GM23338 (cell line): ENCODE results near the gene RGS19. TPM values are rescaled to one million over a fixed set of nuclear protein-coding genes. Genes with fewer than 3 reads are reported as not detected.

ENCODE experiments used
- ATAC-seq: fragments of 200-7000 bp; cut with Tn5 transposase; 3 replicates; pipeline ENCODE4 v1.9.1; 2020
- DNase-seq: peaks from one replicate; pipeline ENCODE4 v3.0.0-alpha.2; 2015; ENCODE audit warnings: low spot score
- H2AFZ ChIP-seq: fragments of 200-600 bp; sonication (generic); 2 replicates; pipeline ENCODE4 v1.8.0; 2016; ENCODE audit warnings: antibody characterized with exemption, mild to moderate bottlenecking, moderate library complexity
- H3F3A ChIP-seq: fragments of 200-600 bp; sonication (generic); replicated peaks from 2 replicates; pipeline ENCODE4 v1.8.0; 2017; ENCODE audit warnings: antibody characterized with exemption, mixed run types, low read depth
- H3K27ac ChIP-seq: fragments of 200-600 bp; sonication (generic); 2 replicates; pipeline ENCODE4 v1.6.1; 2016; ENCODE audit warnings: low read depth
- H3K27me3 ChIP-seq: fragments of 200-600 bp; sonication (generic); 2 replicates; pipeline ENCODE4 v1.8.0; 2016; ENCODE audit warnings: mild to moderate bottlenecking, mixed run types, moderate library complexity; ENCODE audit not compliant: insufficient read depth
- H3K36me3 ChIP-seq: fragments of 200-600 bp; sonication (generic); 2 replicates; pipeline ENCODE4 v1.8.0; 2016; ENCODE audit warnings: mild to moderate bottlenecking; ENCODE audit not compliant: insufficient read depth
- H3K4me1 ChIP-seq: fragments of 200-600 bp; sonication (generic); 2 replicates; pipeline ENCODE4 v1.8.0; 2016; ENCODE audit warnings: mild to moderate bottlenecking, moderate library complexity; ENCODE audit not compliant: insufficient read depth
- H3K4me2 ChIP-seq: fragments of 200-600 bp; sonication (generic); 2 replicates; pipeline ENCODE4 v1.7.1; 2017; ENCODE audit warnings: mixed run types
- H3K4me3 ChIP-seq: fragments of 200-600 bp; sonication (generic); 2 replicates; pipeline ENCODE4 v1.6.1; 2016; ENCODE audit warnings: mixed run types
- H3K79me2 ChIP-seq: fragments of 200-600 bp; sonication (generic); replicated peaks from 2 replicates; pipeline ENCODE4 v1.8.0; 2017; ENCODE audit warnings: mild to moderate bottlenecking; ENCODE audit not compliant: insufficient read depth
- H3K9me2 ChIP-seq: fragments of 200-600 bp; sonication (generic); 2 replicates; pipeline ENCODE4 v1.8.0; 2017; ENCODE audit not compliant: insufficient read depth
- H4K20me1 ChIP-seq: fragments of 200-600 bp; sonication (generic); replicated peaks from 2 replicates; pipeline ENCODE4 v1.8.0; 2017; ENCODE audit warnings: mild to moderate bottlenecking; ENCODE audit not compliant: insufficient read depth
- H3K27ac Mint-ChIP-seq: 2 replicates; pipeline ENCODE4 v1.8.0; 2020; ENCODE audit warnings: inconsistent platforms, mild to moderate bottlenecking, moderate library complexity, mixed read lengths
- H3K27me3 Mint-ChIP-seq: 3 replicates; pipeline ENCODE4 v1.8.0; 2022; ENCODE audit warnings: low read depth, mild to moderate bottlenecking, moderate library complexity, mixed read lengths, inconsistent platforms; ENCODE audit not compliant: insufficient read depth, poor library complexity
- H3K36me3 Mint-ChIP-seq: 3 replicates; pipeline ENCODE4 v1.8.0; 2021; ENCODE audit warnings: low read depth, mild to moderate bottlenecking, inconsistent platforms, moderate library complexity, mixed read lengths
- H3K4me1 Mint-ChIP-seq: 3 replicates; pipeline ENCODE4 v1.8.0; 2020; ENCODE audit warnings: mild to moderate bottlenecking, inconsistent platforms, mixed read lengths
- H3K4me3 Mint-ChIP-seq: 3 replicates; pipeline ENCODE4 v1.8.0; 2021; ENCODE audit warnings: moderate library complexity, mild to moderate bottlenecking, inconsistent platforms, mixed read lengths
- H3K9me3 Mint-ChIP-seq: 3 replicates; pipeline ENCODE4 v1.8.0; 2020; ENCODE audit warnings: moderate library complexity, mild to moderate bottlenecking, inconsistent platforms, mixed read lengths
- CTCF ChIP-seq, 2 experiments: fragments of 200-600 bp in 1 of 2; sonication (generic) in 1 of 2; conservative IDR thresholded peaks; 2 replicates each; pipeline versions ENCODE4 v1.5.1 to v1.6.1; 2016 to 2017; ENCODE audit warnings: antibody characterized with exemption in 2 of 2, low read depth in 2 of 2, mild to moderate bottlenecking in 2 of 2, moderate library complexity in 1 of 2
- ETS1 ChIP-seq: IDR thresholded peaks from 2 replicates; pipeline ENCODE4 v1.6.1; 2016; ENCODE audit warnings: antibody characterized with exemption
- EZH2phosphoT487 ChIP-seq: fragments of 200-600 bp; sonication (generic); IDR thresholded peaks from one replicate; pipeline ENCODE4 v1.8.1; 2018; ENCODE audit warnings: antibody characterized with exemption; ENCODE audit not compliant: unreplicated experiment
- JUNB ChIP-seq: IDR thresholded peaks from one replicate; pipeline ENCODE4 v1.6.1; 2016; ENCODE audit warnings: antibody characterized with exemption; ENCODE audit not compliant: unreplicated experiment
- NANOG ChIP-seq: IDR thresholded peaks from 2 replicates; pipeline ENCODE4 v1.6.1; 2016; ENCODE audit warnings: antibody characterized with exemption, borderline replicate concordance
- ZNF462 ChIP-seq: fragments of 250-450 bp; sonication (Bioruptor Pico); IDR thresholded peaks from 2 replicates; pipeline ENCODE4 v1.5.0; 2020; ENCODE audit warnings: mild to moderate bottlenecking, moderate library complexity
- polyA plus RNA-seq: library from polyadenylated mRNA; unstranded; fragments of >200 nt; fragmentation: Nextera tagmentation; extraction: Ambion mirVana; gene quantifications from 2 replicates; pipeline ENCODE4 v1.2.1, GENCODE V29; 2016
- total RNA-seq: library from RNA; depleted of rRNA; stranded (reverse); fragments of >200 nt; shearing (Covaris generic); gene quantifications from 2 replicates; pipeline ENCODE4 v1.2.3, GENCODE V29; 2014

Gene RGS19
- total and polyA plus RNA-seq, 2 experiments from 2014 or later, result 13.1 to 19.7 TPM

GRCh38 chr20:64077876-64078551, 1.3 kb downstream of the RGS19 start (continued):
- no peak for TF ChIP-seq ZNF462 (CRISPR knock-in tag)
- TF ChIP-seq EZH2phosphoT487, result no peak

- H3K4me1 ChIP-seq, result peaks cover 14% of the 10 kb centered on the region; the same call in 1 of the 2 replicates
- 0 out of 2 replicates have a peak, but pooled peaks cover 5% of the 10 kb centered on the region for H3F3A ChIP-seq
- H4K20me1 ChIP-seq, result no peaks in the 10 kb centered on the region
- H3K27me3 ChIP-seq, result peaks cover 19% of the 10 kb centered on the region; the same call in 1 of the 2 replicates
- DNase-seq, result no peak
- Mint-ChIP-seq H3K4me3 (no peak overlapping the region), H3K36me3 (peaks cover 2% of the 10 kb centered on the region; the same call in 1 of the 3 replicates), H3K4me1 (peaks cover 22% of the 10 kb centered on the region; the same call in 2 of the 3 replicates), H3K27ac (no peak overlapping the region), H3K27me3 (peaks cover 27% of the 10 kb centered on the region), H3K9me3 (no peaks in the 10 kb centered on the region)
- no peak overlapping the region for H3K27ac ChIP-seq
- no peaks in the 10 kb centered on the region for H3K79me2 ChIP-seq
- H3K4me2 ChIP-seq, result no peak overlapping the region
- no peak overlapping the region for H3K4me3 ChIP-seq
- no peaks in the 10 kb centered on the region for H3K36me3 ChIP-seq
- ATAC-seq, result no peak
- no peaks in the 10 kb centered on the region for H3K9me2 ChIP-seq
- H2AFZ ChIP-seq, result no peak overlapping the region
- TF ChIP-seq ETS1 (no peak), NANOG (no peak), JUNB (no peak), EZH2phosphoT487 (no peak), CTCF (conservative IDR thresholded peaks at IDR 0.05; ENCODE audit: low read depth in 2 of 2) (no peak)
Observed at GRCh38 chr20:64077541-64077875, 1.8 kb downstream of the RGS19 start.
